IPS-NIHi11 (cell line): ENCODE results near the gene MLH1.
"Not testable (repeated sequence)": the region's sequence is repeated elsewhere in the genome, so short reads cannot be mapped to it uniquely, and the experiment has no call there.

Experiments used
- DNase-seq: peaks from one replicate; pipeline ENCODE4 v3.0.0; 2012; ENCODE audit warnings: mixed read lengths, low spot score

The MLH1 gene

GRCh38 chr3:37039161-37039846 is 46.0 kb downstream of the MLH1 start:
- DNase-seq, result no peak

GRCh38 chr3:37040231-37040630 is 46.9 kb downstream of the MLH1 start:
- no peak for DNase-seq

- DNase-seq, result no peak
Measured at GRCh38 chr3:37041546-37042195, 48.4 kb downstream of the MLH1 start.

- DNase-seq, result not testable (repeated sequence)
Measured at GRCh38 chr3:37042712-37043111, 49.4 kb downstream of the MLH1 start.

GRCh38 chr3:37050282-37050681 is 57.0 kb downstream of the MLH1 start:
- DNase-seq, result no peak

GRCh38 chr3:37052860-37053259 is 59.5 kb downstream of the MLH1 start:
- no peak for DNase-seq

GRCh38 chr3:37053337-37053736 is 60.0 kb downstream of the MLH1 start:
- no peak for DNase-seq

- DNase-seq, result no peak
Measured at GRCh38 chr3:37053753-37054152, 60.4 kb downstream of the MLH1 start.

- no peak for DNase-seq
Measured at GRCh38 chr3:37054370-37054769, 61.1 kb downstream of the MLH1 start.

GRCh38 chr3:37055077-37055476 is 61.8 kb downstream of the MLH1 start:
- DNase-seq, result not testable (repeated sequence)

GRCh38 chr3:37056826-37057225 is 63.5 kb downstream of the MLH1 start:
- no peak for DNase-seq

GRCh38 chr3:37058117-37058516 is 64.8 kb downstream of the MLH1 start:
- DNase-seq, result no peak

GRCh38 chr3:37064747-37065146 is 71.4 kb downstream of the MLH1 start:
- DNase-seq, result no peak

- no peak for DNase-seq
Measured at GRCh38 chr3:37067577-37067976, 74.3 kb downstream of the MLH1 start.

- DNase-seq, result no peak
Measured at GRCh38 chr3:37068031-37068430, 74.7 kb downstream of the MLH1 start.

- no peak for DNase-seq
Measured at GRCh38 chr3:37071921-37072320, 78.6 kb downstream of the MLH1 start.

GRCh38 chr3:37072892-37073291 is 79.6 kb downstream of the MLH1 start:
- no peak for DNase-seq

- no peak for DNase-seq
Measured at GRCh38 chr3:37074178-37074577, 80.9 kb downstream of the MLH1 start.

GRCh38 chr3:37075955-37076354 is 82.6 kb downstream of the MLH1 start:
- no peak for DNase-seq

GRCh38 chr3:37082317-37082716 is 89.0 kb downstream of the MLH1 start:
- DNase-seq, result no peak

- no peak for DNase-seq
Measured at GRCh38 chr3:37086918-37087317, 93.6 kb downstream of the MLH1 start.

- DNase-seq, result no peak
Measured at GRCh38 chr3:37087870-37088269, 94.6 kb downstream of the MLH1 start.

- DNase-seq, result no peak
Measured at GRCh38 chr3:37092484-37092883, 99.2 kb downstream of the MLH1 start.

- no peak for DNase-seq
Measured at GRCh38 chr3:37093481-37093880, 100.2 kb downstream of the MLH1 start.
